Kidney capillary endothelial cell (primary cell): ENCODE measurements around the gene DCST1.

Experiments
- DNase-seq: peaks from one replicate; pipeline ENCODE4 v3.0.0-alpha.2; 2018; ENCODE audit warnings: low spot score

DCST1 gene

DNA sequence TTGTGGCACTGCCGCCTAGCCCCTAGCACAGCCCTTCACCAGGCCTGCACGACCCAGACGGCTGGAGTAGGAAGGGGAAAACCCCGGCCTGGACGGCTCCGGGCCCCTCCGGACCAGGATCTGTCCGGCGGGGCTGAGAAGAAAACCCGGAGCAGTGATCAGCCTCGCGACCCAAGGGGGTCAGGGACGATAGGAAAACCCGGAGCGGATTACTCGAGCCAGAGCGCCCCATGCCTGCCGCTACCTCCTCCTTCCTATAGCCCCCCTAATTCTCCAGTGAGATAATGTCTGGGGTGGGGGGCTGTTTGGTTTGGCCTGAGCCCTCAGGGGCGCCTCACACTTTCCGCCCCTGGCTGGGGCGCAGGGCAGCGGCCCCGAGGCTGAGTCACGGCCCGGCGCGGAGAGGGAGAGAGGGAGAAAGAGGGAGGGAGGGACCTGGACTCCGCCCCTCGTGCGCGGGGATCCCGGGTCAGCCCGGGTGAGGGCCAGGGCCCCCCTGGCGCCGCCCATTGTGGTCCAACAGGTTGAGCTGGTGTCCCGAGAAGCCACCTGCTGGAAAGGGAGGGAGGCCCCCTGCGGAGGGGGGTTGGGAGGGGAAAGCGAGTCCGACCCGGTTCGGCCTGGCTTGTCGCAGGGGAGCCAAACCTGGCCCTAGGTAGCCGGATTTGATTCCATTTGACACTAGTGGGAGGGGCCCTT, 32.7 kb upstream of the DCST1 start:
- DNase-seq, result peak; percentile 60

DNA sequence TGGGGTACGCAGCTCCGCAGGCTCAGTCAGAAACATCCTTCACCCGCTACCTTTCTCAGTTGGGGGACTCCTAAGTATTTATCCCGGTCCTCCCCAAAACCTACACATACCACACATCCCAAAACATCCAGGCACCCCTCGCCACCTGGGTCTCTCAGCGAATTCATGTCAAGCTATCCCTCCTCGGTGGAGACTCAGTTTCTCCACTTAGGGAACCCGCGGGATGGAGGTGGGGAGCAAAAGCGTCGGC, 32.3 kb upstream of the DCST1 start:
- DNase-seq, result no peak

DNA sequence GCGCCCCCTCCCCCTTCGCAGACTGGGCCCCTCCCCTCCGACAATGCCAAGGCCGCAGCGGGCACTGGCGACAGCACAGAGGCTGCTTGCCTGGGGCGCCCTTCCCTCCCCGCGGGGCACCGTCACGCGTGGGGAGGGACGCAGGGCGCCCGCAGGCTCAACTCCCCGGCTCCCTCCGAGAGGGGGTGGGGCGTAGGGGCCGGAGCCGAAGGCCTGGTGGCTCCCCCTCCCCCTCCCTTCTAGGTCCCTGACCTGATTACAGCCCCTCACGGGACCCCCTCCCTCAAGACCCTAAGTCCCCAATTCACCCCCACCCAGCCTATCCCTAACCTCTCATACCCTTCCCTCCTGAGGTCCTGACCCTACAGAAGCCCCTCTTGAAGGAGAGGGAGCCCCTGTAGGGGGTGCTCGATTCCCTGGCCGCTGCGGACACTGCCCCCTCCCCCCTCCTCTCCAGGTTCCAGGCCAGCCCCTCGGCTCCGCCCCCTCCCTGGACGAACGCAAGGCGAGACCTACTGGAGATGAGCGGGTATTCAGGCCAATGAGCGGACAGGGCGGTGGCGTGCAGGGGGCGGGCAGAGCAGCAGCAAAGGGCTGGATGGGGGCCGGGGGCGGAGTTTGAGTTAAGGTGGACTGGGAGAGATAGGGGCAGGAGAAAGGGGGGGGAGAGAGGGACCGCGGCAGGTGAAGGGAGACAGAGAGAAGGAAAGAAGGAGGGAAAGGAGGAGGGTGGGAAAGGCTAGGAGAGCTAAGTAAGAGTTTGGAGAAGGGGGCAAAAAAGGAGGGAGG, 31.8 kb upstream of the DCST1 start:
- peak; percentile 98 for DNase-seq

DNA sequence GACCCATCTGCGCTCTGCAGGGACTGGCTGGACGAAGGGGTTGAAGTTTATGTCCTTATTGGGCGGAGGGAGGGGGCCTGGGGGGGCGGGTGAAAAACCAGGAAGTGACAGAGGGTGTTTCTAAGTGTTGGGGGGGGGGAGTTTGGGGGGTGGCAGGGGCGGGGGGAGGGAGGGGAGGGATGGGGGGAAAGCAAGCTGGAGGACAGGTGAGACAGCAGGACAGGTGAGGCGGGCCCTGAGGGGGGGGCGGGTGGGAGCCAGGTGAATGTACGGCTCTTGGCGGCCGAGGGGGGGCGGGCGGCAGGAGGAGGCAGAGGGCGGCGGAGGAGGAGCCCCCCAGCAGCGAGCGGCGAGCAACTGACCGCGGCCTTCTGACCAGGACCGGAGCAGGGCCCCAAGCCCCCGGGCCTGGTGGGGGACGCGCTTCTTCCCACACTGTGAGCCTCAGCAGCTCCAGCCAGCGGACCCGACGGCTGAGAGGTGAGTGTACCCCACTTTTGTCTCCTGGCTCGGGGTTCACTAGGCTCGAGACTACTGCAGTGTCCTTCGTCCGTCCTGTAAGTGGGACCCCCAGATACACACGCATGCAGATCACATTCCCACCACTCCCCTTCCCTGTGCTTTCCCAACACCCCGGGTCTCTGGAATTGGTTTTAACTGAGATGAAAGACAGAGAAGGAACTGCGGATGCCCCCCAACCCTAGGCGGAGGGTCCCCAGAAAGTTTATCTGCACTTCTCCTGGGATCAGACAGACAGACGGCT, 31.0 kb upstream of the DCST1 start, which contains the start of gene ZBTB7B:
Gene ZBTB7B, plus strand, starts transcription at position 339 of the 763 bp plus-strand sequence. CDS start 11,859 bp downstream, outside the sequence.
- no peak for DNase-seq

DNA sequence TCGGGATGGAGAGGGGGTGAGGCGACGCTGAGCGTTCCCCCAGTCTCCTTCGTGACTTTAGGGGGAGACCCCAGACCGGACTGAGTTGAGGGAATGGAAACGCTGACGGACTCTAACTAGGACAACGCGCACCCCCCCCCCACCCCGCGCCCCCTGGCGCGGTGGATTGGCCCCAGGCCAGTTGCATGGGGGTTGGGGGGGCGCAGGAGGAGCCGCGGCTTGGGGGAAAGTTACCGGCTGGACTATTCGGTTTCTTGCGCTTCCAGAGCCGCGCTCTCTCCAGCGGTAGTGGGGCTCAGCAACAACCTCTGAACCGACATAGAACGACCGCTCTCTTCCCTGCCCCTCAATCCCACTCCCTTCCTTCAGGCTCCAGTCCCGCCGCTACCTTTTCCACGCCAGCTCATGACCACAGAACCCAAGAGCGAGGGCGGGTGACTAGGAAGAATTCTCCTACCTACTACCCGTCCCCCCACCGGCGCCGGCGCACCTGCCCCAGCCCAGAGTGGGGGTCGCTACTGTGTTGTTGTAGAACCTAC, 30.3 kb upstream of the DCST1 start:
- no peak for DNase-seq

DNA sequence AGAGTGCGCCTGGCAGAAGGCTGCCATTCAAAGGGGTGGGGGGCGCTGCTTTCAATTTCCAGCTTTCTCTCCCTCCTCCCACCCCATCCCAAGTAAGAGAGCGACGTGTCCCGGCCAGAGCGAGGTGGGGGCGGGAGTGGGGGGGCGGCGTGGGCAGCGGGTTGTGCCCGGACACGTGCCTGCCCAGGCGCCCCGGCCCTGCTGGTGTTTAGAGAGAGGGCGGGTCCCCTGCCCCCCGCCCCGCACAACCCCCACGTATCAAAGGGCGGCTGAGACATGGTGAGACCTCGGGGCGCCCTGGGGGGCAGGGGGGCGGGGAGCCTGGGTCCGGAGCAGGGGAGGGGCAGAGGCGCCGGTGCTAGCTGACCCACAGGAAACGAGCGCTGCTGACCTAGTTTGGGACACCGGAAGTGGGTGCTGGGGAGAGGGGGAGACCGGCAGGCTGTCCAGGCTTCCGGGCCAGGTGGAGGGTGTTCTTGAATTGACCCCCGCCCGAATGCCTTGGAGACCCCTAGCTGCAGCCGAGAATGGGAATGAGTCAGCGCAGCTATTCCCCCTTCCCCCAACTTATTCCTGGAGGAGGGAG, 29.8 kb upstream of the DCST1 start:
- peak; percentile 56 for DNase-seq

DNA sequence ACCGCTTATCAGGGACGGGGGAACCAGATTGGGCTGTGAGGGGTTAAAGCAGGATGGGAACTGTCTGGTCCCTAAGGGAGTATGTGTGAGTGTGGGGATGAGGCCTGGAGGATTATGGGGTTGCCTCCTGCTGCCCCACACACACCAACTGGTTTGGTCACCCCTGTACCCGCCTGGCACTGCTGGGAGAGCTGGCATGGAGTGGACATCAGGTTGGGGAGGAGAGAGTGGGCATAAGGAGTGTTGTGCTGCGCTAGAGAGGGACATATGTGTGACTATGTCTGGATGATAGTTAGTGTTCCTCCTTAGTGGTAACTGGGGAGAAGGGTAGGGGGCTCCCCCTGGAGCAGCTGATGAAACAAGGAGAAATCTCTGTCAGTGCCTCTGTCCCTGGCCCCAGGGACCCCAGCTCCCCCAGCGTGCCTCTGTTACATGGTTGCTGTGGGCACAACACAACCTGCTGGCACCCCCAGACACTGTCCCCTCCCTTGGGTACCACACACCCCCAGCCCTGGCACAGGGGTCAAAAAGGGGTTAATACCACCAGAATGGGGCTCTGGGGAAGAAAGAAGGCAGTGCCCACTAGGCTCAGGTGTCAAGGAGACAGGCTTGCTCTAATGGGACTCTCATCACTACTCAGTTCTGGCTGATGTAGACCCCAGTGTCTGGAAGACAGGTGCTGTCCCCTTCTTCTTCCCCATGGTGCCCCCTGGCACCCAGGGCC, 29.1 kb upstream of the DCST1 start:
- DNase-seq, result no peak

DNA sequence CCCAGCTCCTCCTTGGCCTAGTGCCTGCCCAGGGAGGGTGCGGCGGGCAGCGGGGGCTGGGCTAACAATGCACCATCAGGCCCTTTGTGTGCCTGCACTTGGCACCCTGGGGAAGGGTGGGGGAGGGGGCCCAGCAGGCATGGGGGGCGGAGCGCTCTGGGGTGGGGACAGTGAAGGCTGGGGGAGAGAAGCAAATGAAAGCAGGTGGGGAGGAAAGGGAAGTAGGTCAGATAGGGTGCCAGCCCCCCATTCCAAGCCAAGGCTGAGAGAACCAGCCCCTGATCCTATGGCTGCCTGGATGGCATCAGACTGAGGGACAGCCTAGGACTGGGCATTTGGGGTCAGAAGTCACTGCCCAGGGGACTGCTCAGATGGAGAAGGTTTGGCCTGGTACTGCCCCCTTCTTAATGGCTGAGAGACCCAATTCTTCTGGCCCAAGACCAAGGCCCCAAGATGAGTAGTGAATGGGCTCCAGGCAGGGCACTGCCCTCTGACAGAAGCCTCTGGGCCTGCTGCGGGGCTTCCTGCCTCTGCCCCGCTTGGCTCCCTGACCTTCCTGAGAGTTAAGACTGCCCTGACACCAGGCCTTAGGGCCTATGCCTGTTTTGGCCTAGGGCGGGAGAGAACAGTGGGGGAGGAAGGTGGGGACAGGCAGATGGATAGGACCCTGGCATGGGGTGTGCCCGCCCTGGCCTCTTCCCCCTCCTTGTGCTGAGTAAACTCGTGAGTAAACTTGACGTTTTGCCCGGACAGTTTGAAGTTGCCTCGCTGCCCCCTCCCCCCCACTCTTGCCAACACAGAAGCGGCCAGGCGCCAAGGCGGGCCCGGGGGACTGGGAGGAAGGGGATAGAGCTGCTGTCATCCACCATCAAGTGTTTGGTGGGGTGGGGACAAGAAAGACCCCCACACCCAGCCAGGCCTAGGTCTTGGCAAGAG, 28.3 kb upstream of the DCST1 start:
- DNase-seq, result no peak

DNA sequence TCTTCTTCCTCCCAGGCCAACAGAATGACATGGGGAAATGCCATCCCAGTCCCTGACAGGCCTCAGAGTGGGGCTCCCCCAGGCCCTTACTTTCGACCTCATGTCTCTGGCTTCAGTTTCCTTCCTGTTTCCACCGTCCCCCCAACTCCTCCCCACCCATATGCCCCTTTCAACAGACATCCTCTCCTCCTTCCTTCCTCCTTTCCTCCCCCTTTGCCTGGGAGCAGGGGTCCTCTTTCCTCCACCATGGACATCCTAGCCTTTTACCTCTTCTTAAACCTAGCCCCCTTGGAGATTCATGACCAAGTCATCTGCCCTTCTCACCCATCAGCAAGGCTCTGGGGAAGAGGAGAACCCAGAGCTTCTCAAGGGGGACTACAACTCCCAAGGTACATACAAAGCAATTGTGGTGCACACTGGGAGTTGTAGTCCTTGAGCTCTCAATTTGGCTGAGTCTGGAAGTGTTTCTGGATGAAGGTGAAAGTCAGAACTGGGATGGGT, 27.0 kb upstream of the DCST1 start:
- no peak for DNase-seq

DNA sequence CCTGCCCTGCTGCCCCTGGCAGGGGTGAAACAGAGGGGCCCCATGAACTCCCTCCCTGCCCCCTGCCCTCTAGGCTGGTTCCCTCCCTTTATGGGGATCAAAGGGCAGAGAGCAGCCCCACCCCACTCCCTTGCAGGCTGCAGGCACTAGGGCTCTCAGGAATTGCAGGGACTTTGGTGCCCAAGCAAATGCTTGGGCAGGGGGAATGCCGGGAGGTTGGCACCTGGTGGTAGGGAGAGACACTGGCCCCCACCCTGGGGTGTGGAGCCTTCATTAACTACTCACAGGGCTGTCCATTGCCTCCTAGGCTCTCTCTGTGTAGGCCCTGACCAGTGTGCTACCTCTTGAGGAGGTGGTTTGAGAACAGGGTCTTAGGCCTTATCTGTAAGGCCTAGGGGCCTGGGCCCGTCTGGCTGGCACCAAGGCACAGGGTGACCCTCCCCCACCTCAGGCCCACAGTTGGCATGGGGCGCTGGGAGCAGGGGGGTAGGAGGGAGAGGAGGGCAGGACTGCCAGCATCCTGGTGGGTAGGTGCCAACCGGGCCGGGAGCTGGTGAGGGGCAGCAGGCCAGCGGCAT, 26.3 kb upstream of the DCST1 start:
- DNase-seq, result no peak

DNA sequence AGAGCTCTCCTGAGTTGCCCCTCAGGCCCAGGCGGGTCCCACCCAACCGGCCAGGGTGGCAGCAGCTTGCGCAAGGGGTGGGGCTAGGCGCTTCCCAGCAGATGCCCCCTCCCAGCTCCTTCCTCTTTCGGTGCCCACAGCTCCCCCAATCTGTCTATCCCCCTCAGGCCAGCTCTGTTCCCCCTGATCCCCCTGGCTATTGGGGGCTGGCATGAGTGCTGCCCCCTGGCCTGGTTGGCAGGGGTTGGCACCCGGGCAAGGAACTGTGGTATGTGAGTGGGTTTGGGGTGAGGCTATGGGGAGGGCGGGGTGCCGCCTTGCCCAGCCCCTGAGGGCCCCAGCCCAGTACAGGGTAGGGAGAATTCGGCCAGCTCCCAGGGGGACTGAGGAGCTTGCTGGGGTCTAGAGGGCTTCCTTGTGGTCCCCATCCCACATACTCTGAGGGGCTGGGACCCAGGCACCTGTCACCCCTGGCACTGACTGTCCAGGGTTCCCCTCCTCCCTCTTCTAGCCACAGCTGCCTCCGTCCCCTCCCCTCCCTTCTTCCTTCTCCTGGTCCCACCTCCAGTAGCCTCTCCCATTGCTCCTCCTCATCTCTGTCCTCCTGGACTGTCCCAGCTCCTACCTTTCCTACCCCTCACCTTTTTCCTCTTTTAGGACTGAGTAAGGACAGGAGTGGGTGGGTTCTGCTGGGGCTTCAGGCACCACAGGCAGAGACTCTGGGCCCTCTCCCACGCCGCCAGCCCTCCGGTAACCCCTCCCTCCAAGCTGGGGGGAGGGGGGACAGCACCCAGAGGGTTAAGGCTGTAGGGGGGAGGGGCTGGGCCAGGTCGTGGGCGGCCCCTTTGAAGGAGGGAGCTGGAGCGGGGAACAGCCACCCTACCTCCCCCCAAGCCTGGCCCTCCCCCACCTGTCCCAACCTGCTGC, 25.3 kb upstream of the DCST1 start:
- DNase-seq, result no peak

DNA sequence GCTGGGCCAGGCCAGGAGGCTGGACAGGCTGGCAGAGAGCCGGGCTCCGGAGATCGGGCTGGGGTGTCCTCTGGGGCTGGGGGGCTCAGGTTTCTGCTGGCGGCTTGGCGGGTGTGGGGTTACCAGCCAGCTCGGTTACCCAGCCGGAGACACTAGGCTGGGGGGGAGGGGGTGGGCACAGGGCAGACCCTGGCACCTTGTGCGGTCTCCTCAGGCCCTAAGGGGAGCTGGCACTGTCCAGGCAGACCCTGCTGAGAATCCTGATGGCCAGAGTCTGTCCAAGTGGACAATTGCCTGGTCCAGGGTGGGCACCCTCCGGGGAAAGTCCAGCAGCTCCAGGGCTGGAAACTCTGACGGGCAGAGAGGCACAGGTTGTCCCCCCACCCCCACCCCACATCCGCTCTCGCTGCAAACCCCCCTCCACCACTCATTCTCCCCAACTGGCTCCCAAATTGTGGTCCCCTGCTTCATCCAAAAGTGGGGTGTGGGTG, 24.4 kb upstream of the DCST1 start:
- DNase-seq, result no peak

DNA sequence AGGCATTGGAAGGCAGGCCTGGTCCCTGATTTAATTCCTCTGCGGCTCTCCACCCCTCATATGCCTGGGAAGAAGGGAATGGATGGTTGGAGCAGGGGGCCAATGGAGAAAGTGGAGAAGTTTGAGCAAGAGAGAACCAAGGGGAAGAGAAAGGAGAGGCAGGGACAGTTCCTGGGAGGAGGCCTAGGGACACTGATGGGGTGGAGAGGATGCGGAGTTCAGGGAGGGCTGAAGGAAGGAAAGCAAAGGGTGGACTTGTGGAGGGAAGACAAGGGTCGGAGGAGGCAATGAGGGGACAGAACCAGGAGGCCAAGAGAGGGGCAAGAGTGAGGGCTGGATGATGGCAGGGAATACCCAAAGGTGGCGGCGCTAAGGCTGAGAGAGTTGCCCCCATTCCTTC, 23.9 kb upstream of the DCST1 start:
- DNase-seq, result no peak

DNA sequence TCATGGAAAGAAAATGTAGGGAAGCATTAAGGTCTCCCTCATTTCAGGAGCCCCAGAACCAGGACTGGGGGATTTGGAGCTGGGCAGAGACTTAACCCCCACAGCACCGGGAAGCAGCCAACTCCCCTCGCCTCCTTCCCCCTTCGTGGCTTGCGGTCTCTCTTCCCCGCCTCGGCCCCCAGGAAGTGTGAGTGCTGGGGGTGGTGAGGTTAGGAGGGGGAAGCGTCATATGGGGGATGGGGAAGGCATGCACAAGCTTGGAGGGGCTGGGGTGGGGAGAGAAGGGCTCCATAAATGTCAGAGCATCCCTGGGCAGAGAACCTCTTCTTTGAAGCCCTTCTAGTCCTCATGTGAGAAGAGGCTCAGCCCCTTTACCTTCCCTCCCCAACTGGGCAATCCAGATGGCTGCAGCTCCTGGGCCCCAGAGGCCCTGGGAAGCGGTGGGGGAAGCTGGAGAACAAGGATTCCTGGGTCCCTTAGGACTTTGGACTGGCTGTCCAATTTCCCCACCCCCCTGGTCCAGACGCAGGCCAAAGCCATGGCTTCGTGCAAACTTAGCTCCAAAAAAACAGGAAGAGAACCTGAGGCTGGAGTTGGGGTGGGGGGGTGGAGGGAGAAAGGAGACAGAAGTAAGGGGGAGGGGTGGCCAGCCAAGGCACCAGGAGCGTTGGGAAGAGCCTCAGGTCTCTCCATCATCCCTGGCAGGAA, 23.3 kb upstream of the DCST1 start:
- no peak for DNase-seq

DNA sequence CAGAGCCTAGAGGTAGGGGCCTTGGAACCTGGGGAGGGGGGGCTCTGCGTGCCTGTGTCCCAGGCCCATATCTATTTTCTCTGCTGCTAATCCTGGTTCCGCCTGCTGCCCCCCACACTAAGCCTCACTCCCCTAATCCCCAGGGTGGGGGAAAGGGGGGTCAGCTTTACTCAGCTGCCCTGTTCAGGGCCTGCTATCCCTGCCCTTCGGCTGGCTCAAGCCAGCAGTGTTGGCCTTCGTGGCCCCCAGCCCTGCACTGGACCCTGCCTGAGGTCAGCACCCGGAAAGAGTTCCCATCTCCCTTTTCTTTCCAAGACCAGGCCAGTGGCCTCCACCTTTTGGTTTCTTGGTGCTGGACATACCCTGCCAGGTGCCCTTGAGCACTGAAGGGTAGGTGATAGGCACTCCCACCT, 22.6 kb upstream of the DCST1 start:
- no peak for DNase-seq

DNA sequence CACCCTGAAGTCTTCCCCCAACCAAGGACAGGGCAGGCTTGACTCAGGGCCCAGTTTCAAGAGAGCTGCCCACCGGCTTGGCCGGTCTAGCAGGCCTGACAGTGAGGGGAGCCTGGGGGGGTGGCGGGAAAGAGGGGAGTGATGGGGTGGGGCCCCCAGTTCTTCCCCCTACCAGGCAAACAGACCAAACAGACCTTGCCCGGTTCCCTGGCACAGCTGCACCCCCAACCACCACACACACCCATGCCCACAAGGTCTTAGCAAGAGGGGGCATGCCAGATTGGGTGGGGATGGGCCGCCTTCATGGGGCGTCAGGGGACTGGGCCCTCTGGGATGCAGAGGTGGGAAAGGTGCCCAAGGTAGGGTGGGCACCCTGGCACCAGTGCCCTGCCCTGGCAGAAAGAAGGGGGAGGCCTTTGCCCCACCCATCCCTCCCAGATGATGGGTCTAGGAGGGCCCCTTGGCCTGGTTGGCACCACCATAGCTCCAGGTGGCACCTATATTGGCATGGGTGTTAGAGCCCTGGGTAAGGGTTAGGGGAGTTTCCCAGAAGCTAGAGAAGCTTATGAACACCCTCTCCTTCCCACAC, 22.1 kb upstream of the DCST1 start:
- no peak for DNase-seq

DNA sequence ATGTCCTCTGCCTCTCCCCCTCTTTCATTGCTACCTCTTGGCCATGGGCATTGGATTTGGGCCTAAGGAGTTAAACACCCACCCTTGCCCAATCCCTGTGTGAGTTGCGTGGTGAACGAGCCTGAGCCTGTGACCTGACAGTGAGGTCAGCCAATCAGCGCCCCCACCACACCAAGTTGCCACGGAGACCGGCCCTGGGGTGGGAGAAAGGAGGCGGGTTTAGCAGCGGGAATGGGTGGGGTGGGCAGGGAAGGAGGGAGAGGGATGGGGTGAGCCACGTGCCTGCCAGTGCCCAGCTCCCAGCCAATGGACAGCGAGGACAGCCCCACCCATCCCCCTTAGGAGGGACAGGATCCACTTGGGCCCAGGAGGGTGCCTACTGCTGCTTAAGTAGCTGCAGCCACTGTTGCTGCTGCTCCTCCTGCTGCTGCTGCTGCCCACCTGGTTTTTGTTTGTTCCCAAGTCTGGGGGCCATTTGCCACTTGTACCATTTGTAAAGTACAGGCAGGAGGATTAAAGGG, 21.5 kb upstream of the DCST1 start:
- DNase-seq, result no peak
